Hippocampal formation (tissue), 2 donors: ENCODE data around the gene CLASRP.
"Not testable (repeated sequence)": the region's sequence is repeated elsewhere in the genome, so short reads cannot be mapped to it uniquely, and the experiment has no call there.

Source experiments
- DNase-seq, 2 donors: peaks; one replicate each; lab custom pipeline; 2025; lab: John Stamatoyannopoulos, UW

The CLASRP gene

GRCh38 chr19:45103508-45104319, 64.9 kb downstream of the CLASRP start:
- DNase-seq, result no peak

- no peak for DNase-seq
These were observed 66.0 kb downstream of the CLASRP start for GRCh38 chr19:45104658-45105349.

GRCh38 chr19:45106363-45106762, 67.5 kb downstream of the CLASRP start:
- DNase-seq, result not testable (repeated sequence)

- no peak for DNase-seq
These were observed 68.8 kb downstream of the CLASRP start for GRCh38 chr19:45107621-45108150.

- no peak for DNase-seq
These were observed 72.0 kb downstream of the CLASRP start for GRCh38 chr19:45110851-45111266.

- DNase-seq, result no peak
These were observed 73.4 kb downstream of the CLASRP start for GRCh38 chr19:45112111-45112827.

- DNase-seq, result no peak
These were observed 74.8 kb downstream of the CLASRP start for GRCh38 chr19:45113628-45114027.

- DNase-seq, result no peak
These were observed 75.3 kb downstream of the CLASRP start for GRCh38 chr19:45114116-45114515.

GRCh38 chr19:45115809-45116615, 77.2 kb downstream of the CLASRP start:
- no peak for DNase-seq

- no peak for DNase-seq
These were observed 78.3 kb downstream of the CLASRP start for GRCh38 chr19:45117167-45117594.

- no peak for DNase-seq
These were observed 78.8 kb downstream of the CLASRP start for GRCh38 chr19:45117671-45118070.

GRCh38 chr19:45118106-45118505, 79.3 kb downstream of the CLASRP start:
- DNase-seq, result no peak

GRCh38 chr19:45118591-45119355, 79.9 kb downstream of the CLASRP start:
- DNase-seq, result not testable (repeated sequence)

- DNase-seq, result no peak
These were observed 80.7 kb downstream of the CLASRP start for GRCh38 chr19:45119582-45119981.
